Measurements from ENCODE around the gene RALGAPA2. TPM values are rescaled to one million over a fixed set of nuclear protein-coding genes. Genes with fewer than 3 reads are reported as not detected.

RALGAPA2 gene
- total RNA-seq, 2 experiments from 2014 or later, result 21.2 to 21.9 TPM

DNA sequence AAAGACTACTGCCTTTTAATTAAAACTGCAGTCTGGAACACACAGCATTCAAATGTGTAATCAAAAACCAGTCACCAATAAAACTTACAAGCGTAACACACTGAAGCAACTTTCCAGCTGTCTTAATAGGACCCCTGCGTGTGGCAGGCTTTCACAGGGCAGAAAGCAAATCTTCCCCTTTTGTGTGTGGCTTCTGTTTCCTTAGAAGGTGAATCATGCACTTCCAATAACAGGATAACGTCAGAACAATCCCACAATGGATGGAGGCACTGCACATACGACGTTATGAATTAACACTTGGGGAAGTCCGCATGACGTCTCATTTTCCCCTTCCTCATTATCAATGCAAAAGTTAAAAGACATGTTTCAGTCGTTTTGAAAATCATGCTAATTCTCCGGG lies 299.7 kb downstream of the RALGAPA2 start:
- H3K27me3 ChIP-seq (ENCODE audit: control insufficient read depth in 1 of 2, insufficient read depth in 2 of 2, low read length in 2 of 2), result no peaks in the 10 kb centered on the region
- H3K36me3 ChIP-seq (ENCODE audit: insufficient read depth, low read length), result peaks cover 14% of the 10 kb centered on the region
- H3K9me3 Mint-ChIP-seq, result no peaks in the 10 kb centered on the region
- no peak overlapping the region for H3K4me3 Mint-ChIP-seq
- intact Hi-C loops (cut with DNase I, micrococcal nuclease), result no loop called here
- peaks cover 30% of the 10 kb centered on the region for H3K36me3 Mint-ChIP-seq (ENCODE audit: low read depth)
- no peak overlapping the region for H3K27ac Mint-ChIP-seq
- no peak overlapping the region for H3K4me3 ChIP-seq (ENCODE audit: low read length)
- no peak overlapping the region for H3K27ac ChIP-seq (ENCODE audit: low read depth in 1 of 2, low read length in 2 of 2)
- no peaks in the 10 kb centered on the region for H3K27me3 Mint-ChIP-seq
- DNase-seq (peak in 2 of 14 experiments; percentile 11 to 23), ATAC-seq (ENCODE audit: poor library complexity) (no peak)
- H3K4me1 ChIP-seq (ENCODE audit: insufficient read depth, low read length), result no peaks in the 10 kb centered on the region
- TF ChIP-seq, protein P1, sequence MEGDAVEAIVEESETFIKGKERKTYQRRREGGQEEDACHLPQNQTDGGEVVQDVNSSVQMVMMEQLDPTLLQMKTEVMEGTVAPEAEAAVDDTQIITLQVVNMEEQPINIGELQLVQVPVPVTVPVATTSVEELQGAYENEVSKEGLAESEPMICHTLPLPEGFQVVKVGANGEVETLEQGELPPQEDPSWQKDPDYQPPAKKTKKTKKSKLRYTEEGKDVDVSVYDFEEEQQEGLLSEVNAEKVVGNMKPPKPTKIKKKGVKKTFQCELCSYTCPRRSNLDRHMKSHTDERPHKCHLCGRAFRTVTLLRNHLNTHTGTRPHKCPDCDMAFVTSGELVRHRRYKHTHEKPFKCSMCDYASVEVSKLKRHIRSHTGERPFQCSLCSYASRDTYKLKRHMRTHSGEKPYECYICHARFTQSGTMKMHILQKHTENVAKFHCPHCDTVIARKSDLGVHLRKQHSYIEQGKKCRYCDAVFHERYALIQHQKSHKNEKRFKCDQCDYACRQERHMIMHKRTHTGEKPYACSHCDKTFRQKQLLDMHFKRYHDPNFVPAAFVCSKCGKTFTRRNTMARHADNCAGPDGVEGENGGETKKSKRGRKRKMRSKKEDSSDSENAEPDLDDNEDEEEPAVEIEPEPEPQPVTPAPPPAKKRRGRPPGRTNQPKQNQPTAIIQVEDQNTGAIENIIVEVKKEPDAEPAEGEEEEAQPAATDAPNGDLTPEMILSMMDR (IDR thresholded peaks at IDR 0.05), result no peak
- ChIA-PET POLR2A (interaction anchor here (1.0 kb wide), 1 partner anchor 28 kb away, joined by 4 read pairs; no protein-coding TSS in a partner anchor), CTCF (no interaction called here)
- no peaks in the 10 kb centered on the region for H3K9me3 ChIP-seq (ENCODE audit: control insufficient read depth in 1 of 2, insufficient read depth in 1 of 2, low read length in 2 of 2)
- H3K4me1 Mint-ChIP-seq (ENCODE audit: low read depth), result no peaks in the 10 kb centered on the region

DNA sequence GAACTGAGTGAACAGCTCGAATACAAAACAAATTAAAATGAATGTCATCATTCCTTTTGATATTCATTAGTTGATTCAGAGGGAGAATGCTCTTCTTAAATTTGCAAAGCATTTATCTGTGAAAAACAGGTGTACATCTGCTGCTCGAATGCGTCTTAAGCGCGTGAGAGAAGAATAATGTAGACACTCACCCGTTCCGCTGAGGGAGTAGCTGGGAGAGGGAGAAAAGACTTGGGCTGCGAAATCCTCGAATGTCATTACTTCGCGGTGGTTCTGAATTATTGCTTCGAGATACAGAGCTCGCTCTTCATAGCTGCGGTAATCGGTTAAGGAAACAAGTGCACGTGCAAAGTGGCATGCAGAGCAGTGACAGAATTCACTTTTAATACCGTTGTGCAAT lies 300.6 kb downstream of the RALGAPA2 start:
- no peak overlapping the region for H3K27ac Mint-ChIP-seq
- no peaks in the 10 kb centered on the region for H3K27me3 Mint-ChIP-seq
- H3K4me3 Mint-ChIP-seq, result no peak overlapping the region
- no peak overlapping the region for H3K4me3 ChIP-seq (ENCODE audit: low read length)
- H3K9me3 ChIP-seq (ENCODE audit: control insufficient read depth in 1 of 2, insufficient read depth in 1 of 2, low read length in 2 of 2), result no peaks in the 10 kb centered on the region
- DNase-seq, result no peak
- no peaks in the 10 kb centered on the region for H3K9me3 Mint-ChIP-seq
- H3K4me1 ChIP-seq (ENCODE audit: insufficient read depth, low read length), result no peaks in the 10 kb centered on the region
- H3K36me3 Mint-ChIP-seq (ENCODE audit: low read depth), result peaks cover 39% of the 10 kb centered on the region
- intact Hi-C loops (cut with DNase I, micrococcal nuclease), result no loop called here
- POLR2A ChIA-PET, result no interaction called here
- no peaks in the 10 kb centered on the region for H3K4me1 Mint-ChIP-seq (ENCODE audit: low read depth)
- no peak overlapping the region for H3K27ac ChIP-seq (ENCODE audit: low read depth in 1 of 2, low read length in 2 of 2)
- CTCF ChIA-PET, result no interaction called here
- peaks cover 8% of the 10 kb centered on the region for H3K36me3 ChIP-seq (ENCODE audit: insufficient read depth, low read length)
- TF ChIP-seq, protein P1 (IDR thresholded peaks at IDR 0.05), result no peak
- no peak for ATAC-seq (ENCODE audit: poor library complexity)
- H3K27me3 ChIP-seq (ENCODE audit: control insufficient read depth in 1 of 2, insufficient read depth in 2 of 2, low read length in 2 of 2), result no peaks in the 10 kb centered on the region

DNA sequence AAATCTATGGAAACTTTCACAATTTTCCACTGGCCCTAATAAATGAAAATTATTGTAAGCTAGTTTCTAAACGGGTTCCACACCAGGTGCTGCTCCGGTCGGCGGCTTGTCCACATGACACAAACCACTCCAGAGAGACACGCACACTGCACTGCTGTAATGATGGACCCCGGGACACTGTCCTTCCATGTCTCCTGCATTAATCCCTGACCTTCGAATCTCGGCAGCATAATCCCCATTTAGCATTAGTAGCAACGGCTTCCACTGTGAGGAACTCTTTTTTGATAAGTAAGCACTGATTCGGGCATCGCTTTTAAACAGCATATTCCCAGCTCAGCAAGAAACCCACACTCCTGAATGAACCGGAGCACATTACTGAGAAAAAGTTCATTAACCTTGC lies 301.0 kb downstream of the RALGAPA2 start:
- Mint-ChIP-seq H3K4me1 (ENCODE audit: low read depth) (no peaks in the 10 kb centered on the region), H3K36me3 (ENCODE audit: low read depth) (peaks cover 40% of the 10 kb centered on the region), H3K9me3 (no peaks in the 10 kb centered on the region), H3K4me3 (no peak overlapping the region), H3K27me3 (no peaks in the 10 kb centered on the region), H3K27ac (no peak overlapping the region)
- Histone ChIP-seq H3K27ac (ENCODE audit: low read depth in 1 of 2, low read length in 2 of 2) (no peak overlapping the region), H3K36me3 (ENCODE audit: insufficient read depth, low read length) (peaks cover 7% of the 10 kb centered on the region), H3K9me3 (ENCODE audit: control insufficient read depth in 1 of 2, insufficient read depth in 1 of 2, low read length in 2 of 2) (no peaks in the 10 kb centered on the region), H3K4me3 (ENCODE audit: low read length) (no peak overlapping the region), H3K4me1 (ENCODE audit: insufficient read depth, low read length) (no peaks in the 10 kb centered on the region), H3K27me3 (ENCODE audit: control insufficient read depth in 1 of 2, insufficient read depth in 2 of 2, low read length in 2 of 2) (no peaks in the 10 kb centered on the region)
- ChIA-PET POLR2A (no interaction called here), CTCF (no interaction called here)
- intact Hi-C loops (cut with DNase I, micrococcal nuclease), result no loop called here
- DNase-seq (no peak), ATAC-seq (ENCODE audit: poor library complexity) (no peak)
- TF ChIP-seq, protein P1 (IDR thresholded peaks at IDR 0.05), result no peak

All from CD4-positive, alpha-beta T cell (primary cell).